ENCODE measurements around the gene PGAP3. TPM values are rescaled to one million over a fixed set of nuclear protein-coding genes. Genes with fewer than 3 reads are reported as not detected.
"Not testable (repeated sequence)": the region's sequence is repeated elsewhere in the genome, so short reads cannot be mapped to it uniquely, and the experiment has no call there.

The PGAP3 gene
- total RNA-seq, 1 experiment from 2014 or later = 21.8 TPM

- no TSS peak for BruUV-seq (replicated peaks)
- Histone ChIP-seq H3K27me3 (ENCODE audit: control insufficient read depth, insufficient read depth, low read length) (no peaks in the 10 kb centered on the region), H3K4me1 (ENCODE audit: control insufficient read depth, insufficient read depth, low read length) (no peaks in the 10 kb centered on the region), H3K27ac (ENCODE audit: low read length) (no peak overlapping the region), H3K4me3 (ENCODE audit: low read depth in 2 of 2, low read length in 2 of 2) (no peak overlapping the region), H3K36me3 (ENCODE audit: control insufficient read depth, insufficient read depth, low read length) (no peaks in the 10 kb centered on the region), H3K9me3 (ENCODE audit: control insufficient read depth, insufficient read depth, low read depth, low read length) (no peaks in the 10 kb centered on the region)
- ChIA-PET CTCF (no interaction called here), POLR2A (no interaction called here)
- intact Hi-C loops (cut with micrococcal nuclease; ENCODE audit: unreplicated experiment) = no loop called here
- no peak for DNase-seq (ENCODE audit: low read depth, low spot score)
- in situ Hi-C loops (cut with HindIII; ENCODE audit: low pct_unique_long_range_greater_than_20kb, low sequenced_read_pairs) = no loop called here
- ATAC-seq = no peak
- TF ChIP-seq SIN3A (IDR thresholded peaks at IDR 0.05; ENCODE audit: borderline replicate concordance, insufficient read depth, low read depth, low read length) = no peak
- no peak for TF ChIP-seq TCF7L2 (IDR thresholded peaks at IDR 0.05; ENCODE audit: low read depth, low read length)
- TF ChIP-seq CTCF (IDR thresholded peaks at IDR 0.05) = no peak
- TF ChIP-seq POLR2AphosphoS5 (IDR thresholded peaks at IDR 0.05; ENCODE audit: low read depth, low read length) = no peak
- no peak for TF ChIP-seq REST (IDR thresholded peaks at IDR 0.05; ENCODE audit: insufficient read depth in 1 of 2, low read depth in 2 of 2, low read length in 1 of 2)
Observed at GRCh38 chr17:39711851-39712250, 24.0 kb upstream of the PGAP3 start.

GRCh38 chr17:39711071-39711470, 23.2 kb upstream of the PGAP3 start:
- POLR2A ChIA-PET; H3K27me3 ChIP-seq (ENCODE audit: control insufficient read depth, insufficient read depth, low read length); ATAC-seq; BruUV-seq (replicated peaks); intact Hi-C loops (cut with micrococcal nuclease; ENCODE audit: unreplicated experiment); H3K4me1 ChIP-seq (ENCODE audit: control insufficient read depth, insufficient read depth, low read length); in situ Hi-C loops (cut with HindIII; ENCODE audit: low pct_unique_long_range_greater_than_20kb, low sequenced_read_pairs); H3K4me3 ChIP-seq (ENCODE audit: low read depth in 2 of 2, low read length in 2 of 2); H3K9me3 ChIP-seq (ENCODE audit: control insufficient read depth, insufficient read depth, low read depth, low read length); DNase-seq (ENCODE audit: low read depth, low spot score); H3K27ac ChIP-seq (ENCODE audit: low read length); H3K36me3 ChIP-seq (ENCODE audit: control insufficient read depth, insufficient read depth, low read length): not testable (repeated sequence)
- CTCF ChIA-PET = interaction anchor here (0.5 kb wide), 1 partner anchor 19 kb away, joined by 4 read pairs; no protein-coding TSS in a partner anchor

- Histone ChIP-seq H3K4me1 (ENCODE audit: control insufficient read depth, insufficient read depth, low read length) (peaks cover 5% of the 10 kb centered on the region; the same call in 1 of the 2 replicates), H3K9me3 (ENCODE audit: control insufficient read depth, insufficient read depth, low read depth, low read length) (no peaks in the 10 kb centered on the region), H3K27ac (ENCODE audit: low read length) (no peak overlapping the region), H3K36me3 (ENCODE audit: control insufficient read depth, insufficient read depth, low read length) (no peaks in the 10 kb centered on the region), H3K27me3 (ENCODE audit: control insufficient read depth, insufficient read depth, low read length) (no peaks in the 10 kb centered on the region), H3K4me3 (ENCODE audit: low read depth in 2 of 2, low read length in 2 of 2) (no peak overlapping the region)
- TF ChIP-seq SIN3A (IDR thresholded peaks at IDR 0.05; ENCODE audit: borderline replicate concordance, insufficient read depth, low read depth, low read length) (no peak), TCF7L2 (IDR thresholded peaks at IDR 0.05; ENCODE audit: low read depth, low read length) (no peak), REST (IDR thresholded peaks at IDR 0.05; ENCODE audit: insufficient read depth in 1 of 2, low read depth in 2 of 2, low read length in 1 of 2) (no peak), CTCF (IDR thresholded peaks at IDR 0.05) (no peak), POLR2AphosphoS5 (IDR thresholded peaks at IDR 0.05; ENCODE audit: low read depth, low read length) (no peak)
- intact Hi-C loops (cut with micrococcal nuclease; ENCODE audit: unreplicated experiment) = no loop called here
- ChIA-PET CTCF (no interaction called here), POLR2A (no interaction called here)
- in situ Hi-C loops (cut with HindIII; ENCODE audit: low pct_unique_long_range_greater_than_20kb, low sequenced_read_pairs) = no loop called here
- DNase-seq (ENCODE audit: low read depth, low spot score) (no peak), ATAC-seq (no peak)
- no TSS peak for BruUV-seq (replicated peaks)
Observed at GRCh38 chr17:39709998-39710964, 22.4 kb upstream of the PGAP3 start.
